ENCODE data around the gene MALT1.
"Not testable (repeated sequence)": the region's sequence is repeated elsewhere in the genome, so short reads cannot be mapped to it uniquely, and the experiment has no call there.

Gene MALT1

GRCh38 chr18:58766946-58767345, 95.7 kb downstream of the MALT1 start:
- CTCF ChIA-PET, result no interaction called here
- no peak for TF ChIP-seq CTCF (conservative IDR thresholded peaks at IDR 0.05; ENCODE audit: low read depth)
- DNase-seq (ENCODE audit: low spot score), result no peak
- POLR2A ChIA-PET (ENCODE audit: low non-redundant PET), result no interaction called here
- no peak overlapping the region for H3K27ac ChIP-seq

- ChIA-PET POLR2A (ENCODE audit: low non-redundant PET) (no interaction called here), CTCF (interaction anchor here (0.5 to 1.1 kb wide), 5 partner anchors 10 to 1185 kb away, joined by 3 to 4 read pairs (median 4); no protein-coding TSS in a partner anchor)
- DNase-seq (ENCODE audit: low spot score), result peak; percentile 69
- H3K27ac ChIP-seq, result peak overlapping the region; percentile 79
- peak; percentile 75 for TF ChIP-seq CTCF (conservative IDR thresholded peaks at IDR 0.05; ENCODE audit: low read depth)
Measured at GRCh38 chr18:58768293-58768974, 97.2 kb downstream of the MALT1 start.

- POLR2A ChIA-PET (ENCODE audit: low non-redundant PET), result no interaction called here
- no peak for TF ChIP-seq CTCF (conservative IDR thresholded peaks at IDR 0.05; ENCODE audit: low read depth)
- CTCF ChIA-PET, result interaction anchor here (0.7 kb wide), 1 partner anchor 556 kb away, joined by 3 read pairs; no protein-coding TSS in a partner anchor
- no peak for DNase-seq (ENCODE audit: low spot score)
- H3K27ac ChIP-seq, result peak overlapping the region; percentile 79
Measured at GRCh38 chr18:58769321-58769720, 98.1 kb downstream of the MALT1 start.

DNA sequence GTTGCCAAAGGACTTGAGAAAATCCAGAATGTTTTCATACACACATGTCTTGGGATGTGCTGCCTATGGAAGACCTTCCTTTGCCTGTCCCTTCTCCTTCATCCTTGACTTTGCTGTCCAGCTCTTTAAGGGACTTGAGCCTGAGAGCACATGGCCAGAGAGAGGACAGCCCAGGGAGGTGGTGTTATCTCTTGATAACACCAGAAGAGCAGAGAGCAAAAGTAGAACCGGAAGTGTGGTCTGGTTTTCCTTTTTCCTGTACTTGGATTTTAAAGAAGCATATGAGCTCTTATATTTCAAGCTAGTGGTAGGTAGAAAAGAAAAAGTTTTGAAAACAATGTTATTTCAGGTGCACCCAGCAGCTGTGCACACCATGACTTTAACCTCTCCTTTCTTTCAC, 99.3 kb downstream of the MALT1 start:
- TF ChIP-seq CTCF (conservative IDR thresholded peaks at IDR 0.05; ENCODE audit: low read depth), result no peak
- POLR2A ChIA-PET (ENCODE audit: low non-redundant PET), result no interaction called here
- H3K27ac ChIP-seq, result no peak overlapping the region
- CTCF ChIA-PET, result interaction anchor here (0.6 kb wide), 1 partner anchor 321 kb away, joined by 3 read pairs; no protein-coding TSS in a partner anchor
- no peak for DNase-seq (ENCODE audit: low spot score)

DNA sequence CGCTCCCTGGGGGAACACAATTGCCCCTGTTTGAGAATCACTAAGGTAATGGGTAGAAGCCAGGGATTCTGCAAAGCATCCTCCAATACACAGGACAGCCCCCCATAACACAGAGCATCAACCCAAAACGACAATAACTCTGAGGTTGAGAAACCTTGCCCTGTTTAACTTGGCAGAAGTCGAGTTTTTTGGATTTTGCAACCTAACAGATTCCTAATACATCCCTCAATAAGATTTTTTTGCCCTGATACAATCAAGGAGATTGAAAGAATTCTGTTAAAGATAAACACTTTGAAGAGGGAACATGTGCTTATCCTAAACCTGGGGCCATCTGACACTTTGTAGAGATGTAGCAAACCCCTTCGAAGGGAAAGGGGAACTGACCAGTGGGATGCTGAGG, 100.9 kb downstream of the MALT1 start:
- no peak for TF ChIP-seq CTCF (conservative IDR thresholded peaks at IDR 0.05; ENCODE audit: low read depth)
- no peak overlapping the region for H3K27ac ChIP-seq
- ChIA-PET POLR2A (ENCODE audit: low non-redundant PET) (no interaction called here), CTCF (no interaction called here)
- DNase-seq (ENCODE audit: low spot score), result no peak

GRCh38 chr18:58776084-58776483, 104.8 kb downstream of the MALT1 start:
- DNase-seq (ENCODE audit: low spot score), result no peak
- ChIA-PET POLR2A (ENCODE audit: low non-redundant PET) (no interaction called here), CTCF (interaction anchor here (0.7 kb wide), 1 partner anchor 294 kb away, joined by 4 read pairs; no protein-coding TSS in a partner anchor)
- no peak overlapping the region for H3K27ac ChIP-seq
- no peak for TF ChIP-seq CTCF (conservative IDR thresholded peaks at IDR 0.05; ENCODE audit: low read depth)

GRCh38 chr18:58776541-58776940, 105.3 kb downstream of the MALT1 start:
- POLR2A ChIA-PET (ENCODE audit: low non-redundant PET), result not testable (repeated sequence)

More at GRCh38 chr18:58776541-58776940, 105.3 kb downstream of the MALT1 start:
- CTCF ChIA-PET; DNase-seq (ENCODE audit: low spot score); H3K27ac ChIP-seq: not testable (repeated sequence)
